SK-N-SH (cell line): ENCODE measurements around the gene ZER1. TPM values are rescaled to one million over a fixed set of nuclear protein-coding genes. Genes with fewer than 3 reads are reported as not detected.

Experiments
- CTCF ChIA-PET: fragments of 300-600, 350-600 bp; formaldehyde crosslinking; extraction: SDS; loops from one replicate; lab custom pipeline; 2021; lab: Yijun Ruan, JAX
- POLR2A ChIA-PET: fragments of 350-600 bp; sonication (Branson Sonifier 250); formaldehyde crosslinking; extraction: SDS; loops from one replicate; lab custom pipeline; 2020; ENCODE audit warnings: antibody characterized with exemption, inconsistent platforms; lab: Yijun Ruan, JAX
- DNase-seq: peaks from one replicate; pipeline ENCODE4 v3.0.0; 2012
- H2AFZ ChIP-seq: fragments of 200-600 bp; sonication (generic); 2 replicates; pipeline ENCODE4 v1.8.1; 2016; ENCODE audit warnings: antibody characterized with exemption, mild to moderate bottlenecking, low read depth
- H3F3A ChIP-seq: fragments of 200-600 bp; sonication (generic); replicated peaks from 2 replicates; pipeline ENCODE3; 2016; ENCODE audit warnings: antibody characterized with exemption, mild to moderate bottlenecking; ENCODE audit not compliant: insufficient read depth
- H3K27ac ChIP-seq, 2 experiments: fragments of 200-500 bp in 1 of 2; fragments of 200-600 bp in 1 of 2; sonication (Bioruptor generic) in 1 of 2; sonication (generic), shearing (Covaris generic) in 1 of 2; 2 replicates each; pipeline versions ENCODE4 v1.5.1 to v1.6.1; 2014 to 2016; ENCODE audit warnings: low read depth in 2 of 2, inconsistent platforms in 1 of 2, low read length in 1 of 2, mild to moderate bottlenecking in 1 of 2, mixed read lengths in 1 of 2
- H3K27me3 ChIP-seq: fragments of 200-600 bp; sonication (generic), shearing (Covaris generic); 2 replicates; pipeline ENCODE4 v1.6.1; 2016; ENCODE audit warnings: mixed run types; ENCODE audit not compliant: insufficient read depth
- H3K36me3 ChIP-seq, 2 experiments: fragments of 200-500 bp in 1 of 2; fragments of 200-600 bp in 1 of 2; sonication (Bioruptor generic) in 1 of 2; sonication (generic) in 1 of 2; replicated peaks in 1 of 2; 2 replicates each; pipeline versions ENCODE3 to v1.5.1; 2014 to 2016; ENCODE audit warnings: low read length in 1 of 2, mild to moderate bottlenecking in 1 of 2; ENCODE audit not compliant: insufficient read depth in 2 of 2, control insufficient read depth in 1 of 2
- H3K4me1 ChIP-seq, 2 experiments: fragments of 200-500 bp in 1 of 2; fragments of 200-600 bp in 1 of 2; sonication (Bioruptor generic) in 1 of 2; sonication (generic), shearing (Covaris generic) in 1 of 2; 2 replicates each; pipeline versions ENCODE4 v1.5.1 to v1.6.1; 2014 to 2016; ENCODE audit warnings: low read depth in 1 of 2, low read length in 1 of 2, mixed run types in 1 of 2; ENCODE audit not compliant: insufficient read depth in 2 of 2, control insufficient read depth in 1 of 2
- H3K4me2 ChIP-seq: fragments of 200-600 bp; sonication (generic), shearing (Covaris generic); 2 replicates; pipeline ENCODE4 v1.6.1; 2017; ENCODE audit warnings: mixed run types
- H3K4me3 ChIP-seq, 2 experiments: fragments of 200-500 bp in 1 of 2; fragments of 200-600 bp in 1 of 2; sonication (Bioruptor generic) in 1 of 2; sonication (generic), shearing (Covaris generic) in 1 of 2; 2 replicates each; pipeline versions ENCODE4 v1.5.1 to v1.8.1; 2014 to 2016; ENCODE audit warnings: low read depth in 2 of 2, inconsistent platforms in 1 of 2, low read length in 1 of 2, mild to moderate bottlenecking in 1 of 2, mixed read lengths in 1 of 2, moderate library complexity in 1 of 2
- H3K79me2 ChIP-seq: fragments of 200-600 bp; sonication (generic); 2 replicates; pipeline ENCODE4 v1.8.1; 2017; ENCODE audit warnings: mild to moderate bottlenecking; ENCODE audit not compliant: insufficient read depth
- H3K9ac ChIP-seq: fragments of 200-600 bp; sonication (generic); 2 replicates; pipeline ENCODE4 v1.6.1; 2017; ENCODE audit warnings: mixed run types
- H3K9me2 ChIP-seq: fragments of 200-600 bp; sonication (generic); 2 replicates; pipeline ENCODE4 v1.6.1; 2017; ENCODE audit warnings: mixed run types
- H3K9me3 ChIP-seq: fragments of 200-600 bp; sonication (generic); 2 replicates; pipeline ENCODE4 v1.6.1; 2017; ENCODE audit warnings: mixed run types, mild to moderate bottlenecking, moderate library complexity
- H4K20me1 ChIP-seq: fragments of 200-600 bp; sonication (generic); 2 replicates; pipeline ENCODE4 v1.6.1; 2017; ENCODE audit warnings: mild to moderate bottlenecking, mixed run types; ENCODE audit not compliant: insufficient read depth
- CHD2 ChIP-seq: fragments of 150-350 bp; IDR thresholded peaks from 2 replicates; pipeline ENCODE4 v1.6.1; 2018; ENCODE audit warnings: low read length; ENCODE audit not compliant: partially characterized antibody
- EZH2phosphoT487 ChIP-seq: fragments of 200-600 bp; sonication (generic); IDR thresholded peaks from 2 replicates; pipeline ENCODE4 v1.6.1; 2017; ENCODE audit warnings: low read depth, mixed run types, mild to moderate bottlenecking, antibody characterized with exemption, moderate library complexity, borderline replicate concordance
- FOXJ3 ChIP-seq: sonication (generic); formaldehyde crosslinking; IDR thresholded peaks from 2 replicates; pipeline ENCODE4 v1.5.1; 2020; ENCODE audit warnings: mild to moderate bottlenecking, missing genetic modification reagents
- FOXM1 ChIP-seq: IDR thresholded peaks from 2 replicates; pipeline ENCODE4 v1.4.0; 2012; ENCODE audit warnings: low read depth, mild to moderate bottlenecking
- MEF2A ChIP-seq: IDR thresholded peaks from 2 replicates; pipeline ENCODE4 v1.4.0; 2012; ENCODE audit warnings: low read depth, borderline replicate concordance
- NFIC ChIP-seq: IDR thresholded peaks from 2 replicates; pipeline ENCODE4 v1.4.0; 2012; ENCODE audit warnings: borderline replicate concordance
- SIN3A ChIP-seq: IDR thresholded peaks from 2 replicates; pipeline ENCODE4 v1.6.1; 2012; ENCODE audit warnings: low read depth, mild to moderate bottlenecking, low read length, moderate library complexity, borderline replicate concordance
- TAF1 ChIP-seq: IDR thresholded peaks from 2 replicates; pipeline ENCODE4 v1.6.1; 2012; ENCODE audit warnings: low read depth, mild to moderate bottlenecking, low read length, moderate library complexity, borderline replicate concordance
- WGBS: methylation state at CpG from one replicate; pipeline ENCODE4 v1.1.6; 2017; ENCODE audit warnings: low lambda C conversion rate; 5-methylcytosine and 5-hydroxymethylcytosine counted together
- polyA plus RNA-seq, 3 experiments: library from polyadenylated mRNA; depleted of rRNA; stranded (reverse); fragments of >200 nt; gene quantifications; 2 replicates each; pipeline ENCODE4 v1.2.3, GENCODE V29; 2012
- TF ChIP-seq, protein P1 (sequence below): fragments of 150-350 bp; IDR thresholded peaks from 2 replicates; pipeline ENCODE4 v1.6.1; 2017; ENCODE audit warnings: antibody characterized with exemption, low read length, low read depth, borderline replicate concordance
- TF ChIP-seq, protein P2 (sequence below): IDR thresholded peaks from 2 replicates; pipeline ENCODE4 v1.4.0; 2012; ENCODE audit warnings: low read depth
- TF ChIP-seq, protein P3 (sequence below): IDR thresholded peaks from 2 replicates; pipeline ENCODE4; 2012
- TF ChIP-seq, protein P4 (sequence below): IDR thresholded peaks from 2 replicates; pipeline ENCODE4 v1.4.0; 2012; ENCODE audit warnings: low read depth, borderline replicate concordance

Gene ZER1
- polyA plus RNA-seq, 1 of the 3 experiments (the other 2 are of a cell fraction), result 30.9 TPM

DNA sequence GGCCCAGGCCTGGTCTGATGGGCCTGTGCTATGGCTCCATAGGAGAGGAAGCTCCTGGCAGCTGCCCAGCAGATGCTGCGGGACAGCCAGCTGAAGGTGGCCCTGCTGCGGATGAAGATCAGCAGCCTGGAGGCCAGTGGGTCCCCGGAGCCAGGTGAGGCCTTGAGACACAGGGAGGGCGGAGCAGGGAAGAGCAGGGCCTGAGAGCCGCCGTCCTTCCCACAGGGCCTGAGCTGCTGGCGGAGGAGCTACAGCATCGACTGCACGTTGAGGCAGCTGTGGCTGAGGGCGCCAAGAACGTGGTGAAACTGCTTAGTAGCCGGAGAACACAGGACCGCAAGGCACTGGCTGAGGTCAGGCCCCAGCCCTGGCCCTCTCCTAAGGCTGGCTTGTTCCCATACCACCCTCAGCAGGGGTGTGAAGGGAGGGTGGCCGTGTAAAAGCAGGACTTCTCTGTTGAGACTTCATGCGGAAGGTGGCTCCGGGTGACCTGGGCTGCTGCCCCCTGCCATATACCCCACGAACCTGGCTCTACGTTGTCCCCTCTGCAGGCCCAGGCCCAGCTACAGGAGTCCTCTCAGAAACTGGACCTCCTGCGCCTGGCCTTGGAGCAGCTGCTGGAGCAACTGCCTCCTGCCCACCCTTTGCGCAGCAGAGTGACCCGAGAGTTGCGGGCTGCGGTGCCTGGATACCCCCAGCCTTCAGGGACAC, 64.9 kb downstream of the ZER1 start (continued):
- TF ChIP-seq, protein P1, sequence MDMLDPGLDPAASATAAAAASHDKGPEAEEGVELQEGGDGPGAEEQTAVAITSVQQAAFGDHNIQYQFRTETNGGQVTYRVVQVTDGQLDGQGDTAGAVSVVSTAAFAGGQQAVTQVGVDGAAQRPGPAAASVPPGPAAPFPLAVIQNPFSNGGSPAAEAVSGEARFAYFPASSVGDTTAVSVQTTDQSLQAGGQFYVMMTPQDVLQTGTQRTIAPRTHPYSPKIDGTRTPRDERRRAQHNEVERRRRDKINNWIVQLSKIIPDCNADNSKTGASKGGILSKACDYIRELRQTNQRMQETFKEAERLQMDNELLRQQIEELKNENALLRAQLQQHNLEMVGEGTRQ, result no peak

DNA sequence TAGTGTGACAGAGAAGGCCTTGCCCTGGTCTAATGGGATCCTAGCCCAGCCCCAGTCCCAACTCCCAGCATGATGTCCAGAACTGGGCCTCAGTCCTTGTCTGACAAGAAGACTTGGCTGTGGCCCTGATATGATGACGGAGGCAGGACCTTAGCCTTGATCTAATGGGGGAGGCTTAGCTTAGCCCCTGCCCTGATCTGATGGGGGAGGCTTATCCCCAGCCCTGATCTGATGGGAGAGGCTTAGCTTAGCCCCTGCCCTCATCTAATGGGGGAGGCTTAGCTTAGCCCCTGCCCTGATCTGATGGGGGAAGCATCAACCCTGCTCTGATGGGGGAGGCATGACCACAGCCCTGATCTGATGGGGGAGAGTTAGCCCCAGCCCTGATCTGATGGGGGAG, 65.7 kb downstream of the ZER1 start:
- no peaks in the 10 kb centered on the region for H4K20me1 ChIP-seq
- no peak overlapping the region for H3K27ac ChIP-seq
- no peaks in the 10 kb centered on the region for H3K27me3 ChIP-seq
- no peak overlapping the region for H3K9ac ChIP-seq
- no peak overlapping the region for H3K4me2 ChIP-seq
- no peaks in the 10 kb centered on the region for H3K9me3 ChIP-seq
- ChIA-PET CTCF (interaction anchor here (1.2 to 1.6 kb wide), 4 partner anchors 13 to 222 kb away, joined by 4 to 6 read pairs (median 6); no protein-coding TSS in a partner anchor), POLR2A (no interaction called here)
- peaks cover 7% of the 10 kb centered on the region for H3F3A ChIP-seq
- no peak for DNase-seq
- H3K9me2 ChIP-seq, result no peaks in the 10 kb centered on the region
- no peaks in the 10 kb centered on the region for H3K36me3 ChIP-seq
- peaks cover 0 to 4% of the 10 kb centered on the region in 2 experiments; a peak in 1 of 4 replicates for H3K4me1 ChIP-seq
- H3K79me2 ChIP-seq, result no peaks in the 10 kb centered on the region
- 100% methylated on average over 1 of the region's 1 CpG for WGBS
- TF ChIP-seq, protein P2, sequence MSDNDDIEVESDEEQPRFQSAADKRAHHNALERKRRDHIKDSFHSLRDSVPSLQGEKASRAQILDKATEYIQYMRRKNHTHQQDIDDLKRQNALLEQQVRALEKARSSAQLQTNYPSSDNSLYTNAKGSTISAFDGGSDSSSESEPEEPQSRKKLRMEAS, result no peak
- TF ChIP-seq, protein P3, sequence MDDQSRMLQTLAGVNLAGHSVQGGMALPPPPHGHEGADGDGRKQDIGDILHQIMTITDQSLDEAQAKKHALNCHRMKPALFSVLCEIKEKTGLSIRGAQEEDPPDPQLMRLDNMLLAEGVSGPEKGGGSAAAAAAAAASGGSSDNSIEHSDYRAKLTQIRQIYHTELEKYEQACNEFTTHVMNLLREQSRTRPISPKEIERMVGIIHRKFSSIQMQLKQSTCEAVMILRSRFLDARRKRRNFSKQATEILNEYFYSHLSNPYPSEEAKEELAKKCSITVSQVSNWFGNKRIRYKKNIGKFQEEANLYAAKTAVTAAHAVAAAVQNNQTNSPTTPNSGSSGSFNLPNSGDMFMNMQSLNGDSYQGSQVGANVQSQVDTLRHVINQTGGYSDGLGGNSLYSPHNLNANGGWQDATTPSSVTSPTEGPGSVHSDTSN, result no peak
- H2AFZ ChIP-seq, result no peak overlapping the region
- H3K4me3 ChIP-seq, result no peak overlapping the region

DNA sequence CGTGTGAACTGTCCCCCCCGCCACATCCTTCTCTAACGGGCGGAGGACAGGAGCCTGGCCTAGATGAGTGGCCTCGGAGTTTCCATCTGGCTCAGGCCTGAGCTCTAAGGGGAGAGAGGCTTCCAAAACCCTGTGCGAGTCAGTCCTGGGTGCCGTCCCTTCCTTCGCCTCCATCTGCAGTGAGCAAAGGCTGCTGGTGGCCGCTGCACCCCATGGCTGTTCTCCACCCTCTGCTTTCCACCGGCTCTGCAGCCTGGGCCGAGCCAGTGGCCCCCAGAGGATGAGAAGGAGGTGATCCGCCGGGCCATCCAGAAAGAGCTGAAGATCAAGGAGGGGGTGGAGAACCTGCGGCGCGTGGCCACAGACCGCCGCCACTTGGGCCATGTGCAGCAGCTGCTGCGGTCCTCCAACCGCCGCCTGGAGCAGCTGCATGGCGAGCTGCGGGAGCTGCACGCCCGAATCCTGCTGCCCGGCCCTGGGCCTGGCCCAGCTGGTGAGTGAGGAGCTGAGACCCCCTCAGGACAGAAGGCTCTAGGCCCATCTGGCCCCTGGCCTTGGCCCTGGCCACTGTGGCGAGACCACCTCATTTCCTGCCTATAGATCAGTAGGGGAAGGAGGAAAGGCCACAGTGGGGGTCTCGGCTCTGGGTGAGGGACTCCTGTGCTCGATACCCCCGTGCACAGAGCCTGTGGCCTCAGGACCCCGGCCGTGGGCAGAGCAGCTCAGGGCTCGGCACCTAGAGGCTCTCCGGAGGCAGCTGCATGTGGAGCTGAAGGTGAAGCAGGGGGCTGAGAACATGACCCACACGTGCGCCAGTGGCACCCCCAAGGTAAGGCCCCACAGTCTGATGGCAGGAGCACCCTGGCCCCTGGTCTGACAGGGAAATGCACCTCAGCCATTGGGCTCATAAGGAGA, 66.4 kb downstream of the ZER1 start:
- H3K27me3 ChIP-seq, result no peaks in the 10 kb centered on the region
- POLR2A ChIA-PET, result no interaction called here
- TF ChIP-seq CHD2 (no peak), MEF2A (no peak), FOXM1 (no peak), TAF1 (no peak), SIN3A (no peak), FOXJ3 (CRISPR knock-in tag) (no peak), EZH2phosphoT487 (no peak), NFIC (no peak)
- TF ChIP-seq, protein P4, sequence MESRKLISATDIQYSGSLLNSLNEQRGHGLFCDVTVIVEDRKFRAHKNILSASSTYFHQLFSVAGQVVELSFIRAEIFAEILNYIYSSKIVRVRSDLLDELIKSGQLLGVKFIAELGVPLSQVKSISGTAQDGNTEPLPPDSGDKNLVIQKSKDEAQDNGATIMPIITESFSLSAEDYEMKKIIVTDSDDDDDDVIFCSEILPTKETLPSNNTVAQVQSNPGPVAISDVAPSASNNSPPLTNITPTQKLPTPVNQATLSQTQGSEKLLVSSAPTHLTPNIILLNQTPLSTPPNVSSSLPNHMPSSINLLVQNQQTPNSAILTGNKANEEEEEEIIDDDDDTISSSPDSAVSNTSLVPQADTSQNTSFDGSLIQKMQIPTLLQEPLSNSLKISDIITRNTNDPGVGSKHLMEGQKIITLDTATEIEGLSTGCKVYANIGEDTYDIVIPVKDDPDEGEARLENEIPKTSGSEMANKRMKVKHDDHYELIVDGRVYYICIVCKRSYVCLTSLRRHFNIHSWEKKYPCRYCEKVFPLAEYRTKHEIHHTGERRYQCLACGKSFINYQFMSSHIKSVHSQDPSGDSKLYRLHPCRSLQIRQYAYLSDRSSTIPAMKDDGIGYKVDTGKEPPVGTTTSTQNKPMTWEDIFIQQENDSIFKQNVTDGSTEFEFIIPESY, result no peak
- TF ChIP-seq, protein P3, result no peak

More for the DNA sequence above, 66.4 kb downstream of the ZER1 start:
- CTCF ChIA-PET, result interaction anchor here (1.2 to 4.0 kb wide), 5 partner anchors 13 to 223 kb away, joined by 3 to 64 read pairs (median 6); partner anchors contain the start of gene SET
- no peaks in the 10 kb centered on the region for H3K36me3 ChIP-seq
- WGBS, result 94% methylated on average over 14 of the region's 36 CpGs
- no peak overlapping the region for H2AFZ ChIP-seq
- peaks cover 0 to 4% of the 10 kb centered on the region in 2 experiments; a peak in 1 of 4 replicates for H3K4me1 ChIP-seq
- H3K9ac ChIP-seq, result no peak overlapping the region
- H4K20me1 ChIP-seq, result no peaks in the 10 kb centered on the region
- peaks cover 14% of the 10 kb centered on the region for H3F3A ChIP-seq
- no peak for DNase-seq
- no peak overlapping the region for H3K4me2 ChIP-seq
- no peaks in the 10 kb centered on the region for H3K9me3 ChIP-seq
- no peak overlapping the region for H3K4me3 ChIP-seq
- no peaks in the 10 kb centered on the region for H3K9me2 ChIP-seq
- no peaks in the 10 kb centered on the region for H3K79me2 ChIP-seq
- no peak overlapping the region for H3K27ac ChIP-seq
